Neural cell (in vitro differentiated cells): ENCODE results near the gene RPUSD2.

Experiments used
- CTCF ChIP-seq: fragments of 450-650 bp; IDR thresholded peaks from 2 replicates; pipeline ENCODE4 v1.5.1; 2014; ENCODE audit warnings: antibody characterized with exemption, mild to moderate bottlenecking, moderate library complexity; ENCODE audit not compliant: poor library complexity, severe bottlenecking
- EP300 ChIP-seq: fragments of 450-650 bp; conservative IDR thresholded peaks from 2 replicates; pipeline ENCODE4 v1.6.1; 2014; ENCODE audit warnings: antibody characterized with exemption, mild to moderate bottlenecking, moderate library complexity; ENCODE audit not compliant: poor library complexity, severe bottlenecking
- EZH2 ChIP-seq: fragments of 200-600, 300-800 bp; shearing (Covaris generic), sonication (generic); IDR thresholded peaks from 2 replicates; pipeline ENCODE4 v1.6.1; 2014; ENCODE audit warnings: antibody characterized with exemption, low read length, borderline replicate concordance, mild to moderate bottlenecking; ENCODE audit not compliant: insufficient read depth, poor library complexity, severe bottlenecking
- MXI1 ChIP-seq: fragments of 450-650 bp; conservative IDR thresholded peaks from 2 replicates; pipeline ENCODE4 v1.6.1; 2014; ENCODE audit warnings: antibody characterized with exemption, mild to moderate bottlenecking; ENCODE audit not compliant: poor library complexity, severe bottlenecking
- POLR2AphosphoS5 ChIP-seq: IDR thresholded peaks from 2 replicates; pipeline ENCODE4 v1.6.1; 2012
- RAD21 ChIP-seq: fragments of 450-650 bp; conservative IDR thresholded peaks from 2 replicates; pipeline ENCODE4 v1.6.1; 2014; ENCODE audit warnings: antibody characterized with exemption, mild to moderate bottlenecking, moderate library complexity
- TAF1 ChIP-seq: IDR thresholded peaks from 2 replicates; pipeline ENCODE4 v1.6.1; 2012; ENCODE audit warnings: low read depth

GRCh38 chr15:40549894-40550293 is 19.2 kb upstream of the RPUSD2 start:
- TF ChIP-seq CTCF: no peak
- TF ChIP-seq MXI1: no peak
- no peak for TF ChIP-seq POLR2AphosphoS5
- no peak for TF ChIP-seq EZH2
- TF ChIP-seq TAF1: no peak
- no peak for TF ChIP-seq RAD21
- TF ChIP-seq EP300: no peak
